ENCODE results near the gene FBL.
"Not testable (repeated sequence)": the region's sequence is repeated elsewhere in the genome, so short reads cannot be mapped to it uniquely, and the experiment has no call there.

- not testable (repeated sequence) for TF ChIP-seq EZH2 (IDR thresholded peaks at IDR 0.05; ENCODE audit: low read depth, low read length, severe bottlenecking); GABPA (IDR thresholded peaks at IDR 0.05; ENCODE audit: borderline replicate concordance, insufficient read depth, low read length); CTCF (IDR thresholded peaks at IDR 0.05; ENCODE audit: control extremely low read depth in 1 of 3, insufficient read depth in 1 of 3, low read depth in 1 of 3, low read length in 3 of 3); SUZ12 (IDR thresholded peaks at IDR 0.05; ENCODE audit: low read length); ATF3 (IDR thresholded peaks at IDR 0.05; ENCODE audit: insufficient read depth, low read depth, low read length)
Observed at GRCh38 chr19:39885821-39886554, 39.8 kb upstream of the FBL start.
